GM13977 (cell line): ENCODE results near the gene GLOD5.

Experiments
- DNase-seq: peaks from one replicate; pipeline ENCODE4 v3.0.0; 2012; ENCODE audit warnings: low spot score
- CTCF ChIP-seq: IDR thresholded peaks from 2 replicates; pipeline ENCODE4 v1.5.1; 2012; ENCODE audit warnings: mild to moderate bottlenecking, control low read depth; ENCODE audit not compliant: insufficient read depth; ENCODE audit errors: extremely low read depth, missing control alignments
- in situ Hi-C: fragments of 300-500 bp; cut with MboI; formaldehyde crosslinking; loops from one replicate; pipeline ENCODE4 v1.12.0; 2022; ENCODE audit warnings: low sequenced_read_pairs, low pct_unique_long_range_greater_than_20kb, mixed read lengths, inconsistent platforms; ENCODE audit not compliant: unreplicated experiment

Gene GLOD5

DNA sequence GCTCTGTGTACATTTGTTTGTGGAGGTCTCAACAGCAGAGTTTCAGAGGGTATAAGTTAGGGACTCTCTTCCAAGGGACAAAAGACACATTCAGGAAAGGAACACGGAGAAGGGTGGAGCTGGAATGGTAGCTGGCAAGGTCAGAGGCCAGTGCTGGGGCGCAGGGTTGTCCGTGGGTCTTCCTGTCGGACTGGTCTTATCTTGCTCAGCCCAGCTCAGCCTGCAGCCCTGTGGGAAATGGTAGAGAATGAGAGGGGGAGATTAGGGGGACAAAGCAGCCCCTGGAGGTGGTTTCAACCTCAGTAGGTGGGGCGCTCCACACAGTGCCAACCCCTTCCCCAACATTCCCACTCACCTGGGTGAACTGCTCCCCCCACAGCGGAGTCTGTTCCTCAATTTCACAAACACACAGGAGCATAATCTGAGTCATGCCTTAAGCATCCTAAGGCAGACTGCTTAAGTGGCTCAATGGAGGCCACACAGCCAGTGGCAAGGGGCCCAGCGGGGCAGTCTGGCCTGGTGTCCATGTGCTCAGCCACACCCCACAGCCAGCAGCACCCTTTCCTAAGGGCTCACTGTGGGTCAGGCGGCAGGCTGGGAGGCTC is 33.5 kb downstream of the GLOD5 start:
- in situ Hi-C loops: no loop called here
- DNase-seq: no peak
- no peak for TF ChIP-seq CTCF

DNA sequence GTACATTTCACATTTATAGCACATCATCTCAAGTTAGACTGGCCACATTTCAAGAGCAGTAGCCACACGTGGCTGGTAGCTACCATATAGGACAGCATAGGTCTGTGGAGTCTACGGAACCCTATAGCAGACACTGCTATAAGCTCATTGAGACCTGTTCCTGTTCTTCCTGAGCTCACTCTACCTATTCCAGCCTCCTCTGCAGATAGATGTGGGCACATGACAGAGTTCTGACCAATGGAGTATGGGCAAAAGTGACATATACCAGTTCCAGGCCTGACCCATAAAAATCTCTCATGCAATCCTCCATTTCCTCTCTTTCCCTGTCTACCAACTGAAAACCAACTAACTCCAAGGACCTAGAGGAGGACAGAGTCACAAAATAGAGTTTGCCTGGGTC is 36.8 kb downstream of the GLOD5 start:
- in situ Hi-C loops: no loop called here
- TF ChIP-seq CTCF: no peak
- DNase-seq: no peak

GRCh38 chrX:48800574-48801279 is 39.2 kb downstream of the GLOD5 start:
- TF ChIP-seq CTCF: no peak
- DNase-seq: no peak
- in situ Hi-C loops: no loop called here

GRCh38 chrX:48801280-48802088 is 39.9 kb downstream of the GLOD5 start, which contains the start of gene HDAC6:
Gene HDAC6, plus strand, starts transcription at chrX:48802067. Its CDS starts 626 bp downstream, at chrX:48802693.
- in situ Hi-C loops: no loop called here
- TF ChIP-seq CTCF: no peak
- peak; percentile 90 for DNase-seq

GRCh38 chrX:48802089-48802904 is 40.8 kb downstream of the GLOD5 start:
- DNase-seq: peak; percentile 74
- in situ Hi-C loops: no loop called here
- no peak for TF ChIP-seq CTCF

- TF ChIP-seq CTCF: no peak
- DNase-seq: no peak
- in situ Hi-C loops: no loop called here
These were observed 41.3 kb downstream of the GLOD5 start for GRCh38 chrX:48802905-48803200.
